Skin epidermis (tissue), 12 donors: ENCODE measurements around the gene CRB2.
A peak's percentile ranks its signal among the peaks of the same experiment; 100 is the strongest.
"Not testable (repeated sequence)": the region's sequence is repeated elsewhere in the genome, so short reads cannot be mapped to it uniquely, and the experiment has no call there.

Source experiments
- H3K27ac ChIP-seq, 21 experiments: fragments of 200-600 bp; sonication (generic) in 11 of 21; one replicate each; pipeline ENCODE4 v1.5.0; 2020; ENCODE audit warnings: mild to moderate bottlenecking in 3 of 21, inconsistent platforms in 2 of 21, moderate library complexity in 2 of 21
- H3K4me3 ChIP-seq, 7 experiments: fragments of 200-600 bp; sonication (generic) in 2 of 7; one replicate each; pipeline ENCODE4 v1.5.0; 2020; ENCODE audit warnings: inconsistent platforms in 2 of 7, mild to moderate bottlenecking in 2 of 7, moderate library complexity in 1 of 7

The CRB2 gene

GRCh38 chr9:123326662-123327093 is 29.3 kb upstream of the CRB2 start:
- H3K27ac ChIP-seq: peak overlapping the region in 6 of 21 experiments; percentile 8 to 73 (median 64)

GRCh38 chr9:123327697-123328100 is 28.3 kb upstream of the CRB2 start:
- H3K4me3 ChIP-seq: no peak overlapping the region

More at GRCh38 chr9:123326662-123327093, 29.3 kb upstream of the CRB2 start:
- H3K4me3 ChIP-seq: no peak overlapping the region

GRCh38 chr9:123329329-123329955 is 26.6 kb upstream of the CRB2 start:
- H3K27ac ChIP-seq: no peak overlapping the region
- H3K4me3 ChIP-seq: no peak overlapping the region

More at GRCh38 chr9:123327697-123328100, 28.3 kb upstream of the CRB2 start:
- H3K27ac ChIP-seq: peak overlapping the region in 13 of 21 experiments; percentile 8 to 78 (median 62)

- H3K4me3 ChIP-seq: no peak overlapping the region
- H3K27ac ChIP-seq: no peak overlapping the region
These were observed 24.5 kb upstream of the CRB2 start for GRCh38 chr9:123331346-123332060.

- peak overlapping the region in 1 of 21 experiments; percentile 43 for H3K27ac ChIP-seq
- H3K4me3 ChIP-seq: not testable (repeated sequence)
These were observed 22.8 kb upstream of the CRB2 start for GRCh38 chr9:123333058-123333669.

GRCh38 chr9:123334639-123335038 is 21.4 kb upstream of the CRB2 start:
- Histone ChIP-seq H3K4me3 (no peak overlapping the region), H3K27ac (peak overlapping the region in 1 of 21 experiments; percentile 21)

- peak overlapping the region in 7 of 21 experiments; percentile 2 to 54 (median 19) for H3K27ac ChIP-seq
These were observed 20.6 kb upstream of the CRB2 start for GRCh38 chr9:123335193-123335985.

GRCh38 chr9:123335986-123336329 is 20.0 kb upstream of the CRB2 start:
- Histone ChIP-seq H3K4me3 (no peak overlapping the region), H3K27ac (peak overlapping the region in 3 of 21 experiments; percentile 2 to 19 (median 2))

More at GRCh38 chr9:123335193-123335985, 20.6 kb upstream of the CRB2 start:
- no peak overlapping the region for H3K4me3 ChIP-seq

- no peak overlapping the region for H3K4me3 ChIP-seq
- no peak overlapping the region for H3K27ac ChIP-seq
These were observed 19.5 kb upstream of the CRB2 start for GRCh38 chr9:123336449-123336848.

GRCh38 chr9:123336959-123337358 is 19.0 kb upstream of the CRB2 start:
- Histone ChIP-seq H3K4me3 (no peak overlapping the region), H3K27ac (no peak overlapping the region)

GRCh38 chr9:123337971-123338370 is 18.0 kb upstream of the CRB2 start:
- H3K27ac ChIP-seq: no peak overlapping the region
- H3K4me3 ChIP-seq: no peak overlapping the region

GRCh38 chr9:123338710-123339665 is 17.0 kb upstream of the CRB2 start:
- H3K27ac ChIP-seq: peak overlapping the region in 10 of 21 experiments; percentile 6 to 79 (median 40)

GRCh38 chr9:123339666-123340510 is 16.1 kb upstream of the CRB2 start:
- Histone ChIP-seq H3K4me3 (peak overlapping the region in 5 of 7 experiments; percentile 0 to 29 (median 3)), H3K27ac (peak overlapping the region in 10 of 21 experiments; percentile 6 to 79 (median 40))

More at GRCh38 chr9:123338710-123339665, 17.0 kb upstream of the CRB2 start:
- peak overlapping the region in 5 of 7 experiments; percentile 0 to 29 (median 3) for H3K4me3 ChIP-seq

GRCh38 chr9:123341816-123342215 is 14.2 kb upstream of the CRB2 start:
- H3K4me3 ChIP-seq: no peak overlapping the region
- H3K27ac ChIP-seq: peak overlapping the region in 1 of 21 experiments; percentile 46

GRCh38 chr9:123342247-123342646 is 13.8 kb upstream of the CRB2 start:
- H3K27ac ChIP-seq: peak overlapping the region in 2 of 21 experiments; percentile 28 to 66
- no peak overlapping the region for H3K4me3 ChIP-seq

- Histone ChIP-seq H3K27ac (peak overlapping the region in 4 of 21 experiments; percentile 22 to 66 (median 48)), H3K4me3 (no peak overlapping the region)
These were observed 12.4 kb upstream of the CRB2 start for GRCh38 chr9:123343443-123344191.
